ENCODE measurements around the gene GDI2. TPM values are rescaled to one million over a fixed set of nuclear protein-coding genes. Genes with fewer than 3 reads are reported as not detected.

Gene GDI2
- total and polyA plus RNA-seq, 9 of the 15 experiments (the other 6 are each of a cell fraction or from before 2014, with no cell fraction given): 262 to 424 (median 287) TPM

DNA sequence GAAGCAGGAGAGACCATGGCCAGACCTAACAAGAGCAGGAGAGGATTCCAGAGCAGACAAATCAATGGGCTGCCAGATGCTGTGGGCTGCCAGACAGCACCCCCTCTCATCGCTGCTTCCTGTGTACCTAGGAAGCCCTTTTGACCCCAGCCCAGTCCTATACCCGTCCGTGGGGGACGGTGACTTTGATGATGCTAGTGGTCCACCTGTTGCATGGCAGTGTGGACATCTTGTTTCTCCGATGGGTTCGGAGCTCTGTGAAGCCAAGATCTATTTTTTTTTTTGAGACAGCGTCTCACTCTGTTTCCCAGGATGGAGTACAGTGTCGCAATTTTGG is 18.2 kb upstream of the GDI2 start:
- H3K27me3 ChIP-seq (ENCODE audit: control insufficient read depth in 2 of 2, insufficient read depth in 2 of 2, low read length in 2 of 2): no peaks in the 10 kb centered on the region
- FAIRE-seq: no peak
- ATAC-seq: no peak
- no peaks in the 10 kb centered on the region for H4K20me1 ChIP-seq (replicated peaks; ENCODE audit: control insufficient read depth, insufficient read depth, low read length)
- H3K36me3 ChIP-seq (ENCODE audit: control insufficient read depth, insufficient read depth, low read length): no peaks in the 10 kb centered on the region
- no peaks in the 10 kb centered on the region for H3K79me2 ChIP-seq (ENCODE audit: control insufficient read depth, insufficient read depth, low read length)
- CTCF ChIA-PET (ENCODE audit: low intra/inter-chr PET ratio): interaction anchor here (0.6 kb wide), 1 partner anchor 815 kb away, joined by 4 read pairs; no protein-coding TSS in a partner anchor
- H3K9me3 ChIP-seq (replicated peaks; ENCODE audit: control insufficient read depth, insufficient read depth, low read depth, low read length): no peaks in the 10 kb centered on the region
- TF ChIP-seq POLR2AphosphoS5 (IDR thresholded peaks at IDR 0.05; ENCODE audit: control insufficient read depth, insufficient read depth, low read depth, low read length) (no peak), HNRNPLL (IDR thresholded peaks at IDR 0.05; ENCODE audit: low read depth, low read length, poor library complexity, severe bottlenecking) (no peak), ZNF707 (CRISPR knock-in tag; conservative IDR thresholded peaks at IDR 0.05) (no peak), CTBP1 (IDR thresholded peaks at IDR 0.05; ENCODE audit: borderline replicate concordance) (no peak)
- BruUV-seq (replicated peaks): no TSS peak
- H3K9ac ChIP-seq (ENCODE audit: insufficient read depth in 1 of 2, low read depth in 2 of 2, low read length in 2 of 2): peak overlapping the region in 1 of 2 experiments; percentile 65; a peak in 1 of 4 replicates
- WGBS (ENCODE audit: insufficient coverage, low coverage, missing lambda C conversion rate): 82% methylated on average over 8 of the region's 8 CpGs
- POLR2A ChIA-PET: interaction anchor here (1.3 to 1.6 kb wide), 2 partner anchors 12 to 13 kb away, joined by 3 to 4 read pairs; no protein-coding TSS in a partner anchor
- H3K4me1 ChIP-seq (replicated peaks in 1 of 2; ENCODE audit: control insufficient read depth in 2 of 2, insufficient read depth in 2 of 2, low read length in 2 of 2): peaks cover 26 to 32% of the 10 kb centered on the region in 2 experiments
- no peaks in the 10 kb centered on the region for H3K9me1 ChIP-seq (ENCODE audit: control insufficient read depth, insufficient read depth, low read length)
- in situ Hi-C loops (cut with MboI): no loop called here
- intact Hi-C loops (cut with micrococcal nuclease): no loop called here
- no peak for DNase-seq (ENCODE audit: extremely low read depth in 1 of 4, low spot score in 3 of 4)
- H3K27ac ChIP-seq (ENCODE audit: extremely low read depth, low read depth, low read length): no peak overlapping the region
- H3K4me3 ChIP-seq: no peak overlapping the region
- no peak overlapping the region for H3K4me2 ChIP-seq (ENCODE audit: insufficient read depth, low read length)
- no peak overlapping the region for H2AFZ ChIP-seq (ENCODE audit: low read depth, low read length)

All from K562 (cell line).